Spleen (tissue), 7 donors: ENCODE measurements around the gene BTRC.

Experiments
- CTCF ChIP-seq, 11 experiments: fragments of 200-600 bp in 7 of 11; fragments of 450-650 bp in 4 of 11; sonication (generic) in 4 of 11; IDR thresholded peaks in 8 of 11; conservative IDR thresholded peaks in 3 of 11; 1 replicate in 7 of 11; 2 replicates in 4 of 11; pipeline versions ENCODE4 v1.4.0 to v1.8.0; 2016 to 2021; ENCODE audit warnings: antibody characterized with exemption in 11 of 11, inconsistent platforms in 4 of 11, mild to moderate bottlenecking in 1 of 11
- POLR2AphosphoS5 ChIP-seq, 3 donors: sonication (generic); formaldehyde crosslinking; IDR thresholded peaks; one replicate each; pipeline ENCODE4 v1.5.1; 2017; ENCODE audit warnings: antibody characterized with exemption in 3 of 3
- donor health status: DM: no; HTN: no; CAD: no; lungs with moderate emphysema.
- donor health status: DM: no; HTN: no; CAD: no.
- donor health status: DM: no; HTN: no; CAD: no.

- TF ChIP-seq CTCF (IDR thresholded peaks at IDR 0.05 in 8 of 11, conservative IDR thresholded peaks at IDR 0.05 in 3 of 11) (no peak), POLR2AphosphoS5 (IDR thresholded peaks at IDR 0.05) (no peak)
These were observed 40.7 kb downstream of the BTRC start for GRCh38 chr10:101394524-101395133.
